K562 (cell line): Measurements from ENCODE around the gene OSM. TPM values are rescaled to one million over a fixed set of nuclear protein-coding genes. Genes with fewer than 3 reads are reported as not detected.
A peak's percentile ranks its signal among the peaks of the same experiment; 100 is the strongest.

Experiments used
- ATAC-seq: fragments of 200-7000 bp; cut with Tn5 transposase; 3 replicates; pipeline ENCODE4 v1.9.1; 2020; ENCODE audit warnings: moderate library complexity
- Bru-seq: library from RNA; stranded (reverse); fragments of 400-500 nt; gene quantifications from one replicate; lab custom pipeline; 2021; lab: Mats Ljungman, UMichigan
- BruChase-seq, 2 experiments: library from RNA; stranded (reverse); fragments of 400-500 nt; gene quantifications; one replicate each; lab custom pipeline; 2021; lab: Mats Ljungman, UMichigan
- BruUV-seq: library from RNA; stranded (reverse); fragments of 400-500 nt; replicated peaks from 2 replicates; lab custom pipeline; 2021; lab: Mats Ljungman, UMichigan
- CTCF ChIA-PET: fragments of 300-600 bp; formaldehyde crosslinking; extraction: SDS; loops from one replicate; lab custom pipeline; 2021; ENCODE audit warnings: low intra/inter-chr PET ratio; lab: Yijun Ruan, JAX
- POLR2A ChIA-PET: fragments of 300-600, 350-650 bp; sonication (Branson Sonifier 250); formaldehyde crosslinking; extraction: SDS; loops from one replicate; lab custom pipeline; 2021; ENCODE audit warnings: antibody characterized with exemption, inconsistent platforms; lab: Yijun Ruan, JAX
- DNase-seq, 4 experiments: peaks; one replicate each; pipeline versions ENCODE4 v3.0.0 to v3.0.0-alpha.2; 2011 to 2018; ENCODE audit warnings: low spot score in 3 of 4, mixed read lengths in 3 of 4; ENCODE audit errors: extremely low read depth in 1 of 4
- FAIRE-seq: peaks from 2 replicates; lab custom pipeline; 2011; peaks lifted over from hg19 to GRCh38; lab: Jason Lieb, UNC
- H2AFZ ChIP-seq: 2 replicates; pipeline ENCODE4 v1.6.0; 2011; ENCODE audit warnings: low read depth, low read length, control low read depth, inconsistent platforms
- H3K27ac ChIP-seq: fragments of 200-600 bp; 3 replicates; pipeline ENCODE4 v1.8.0; 2011; ENCODE audit warnings: low read depth, mild to moderate bottlenecking, control low read depth, inconsistent platforms, low read length, moderate library complexity, mixed read lengths; ENCODE audit errors: extremely low read depth
- H3K27me3 ChIP-seq, 2 experiments: fragments of 300-600 bp in 1 of 2; 2 replicates in 1 of 2; 3 replicates in 1 of 2; pipeline versions ENCODE4 v1.6.0 to v1.8.0; 2011; ENCODE audit warnings: inconsistent platforms in 2 of 2, low read length in 2 of 2, mild to moderate bottlenecking in 1 of 2, mixed read lengths in 1 of 2, moderate library complexity in 1 of 2; ENCODE audit not compliant: control insufficient read depth in 2 of 2, insufficient read depth in 2 of 2
- H3K36me3 ChIP-seq: fragments of 300-600 bp; 3 replicates; pipeline ENCODE4 v1.8.0; 2011; ENCODE audit warnings: mild to moderate bottlenecking, low read length, inconsistent platforms; ENCODE audit not compliant: control insufficient read depth, insufficient read depth
- H3K4me1 ChIP-seq, 2 experiments: fragments of 200-600 bp in 1 of 2; replicated peaks in 1 of 2; 2 replicates in 1 of 2; 3 replicates in 1 of 2; pipeline versions ENCODE4 v1.5.1 to v1.8.0; 2011; ENCODE audit warnings: inconsistent platforms in 2 of 2, low read length in 2 of 2, mild to moderate bottlenecking in 1 of 2, mixed read lengths in 1 of 2, moderate library complexity in 1 of 2; ENCODE audit not compliant: control insufficient read depth in 2 of 2, insufficient read depth in 2 of 2
- H3K4me2 ChIP-seq: 2 replicates; pipeline ENCODE4 v1.6.1; 2011; ENCODE audit warnings: low read length, control low read depth, inconsistent platforms, mixed read lengths; ENCODE audit not compliant: insufficient read depth
- H3K4me3 ChIP-seq: fragments of 200-600 bp; sonication (generic), shearing (Covaris generic); 2 replicates; pipeline ENCODE4 v1.5.1; 2016; ENCODE audit warnings: control low read depth, inconsistent platforms
- H3K79me2 ChIP-seq: fragments of 200-600 bp; 3 replicates; pipeline ENCODE4 v1.8.0; 2011; ENCODE audit warnings: low read length, inconsistent platforms; ENCODE audit not compliant: control insufficient read depth, insufficient read depth
- H3K9ac ChIP-seq, 2 experiments: 2 replicates each; pipeline versions ENCODE4 v1.6.0 to v1.6.1; 2011; ENCODE audit warnings: low read depth in 2 of 2, low read length in 2 of 2, control low read depth in 1 of 2, inconsistent platforms in 1 of 2, mild to moderate bottlenecking in 1 of 2, mixed read lengths in 1 of 2; ENCODE audit not compliant: insufficient read depth in 1 of 2
- H3K9me1 ChIP-seq: one replicate; pipeline ENCODE4 v1.6.0; 2011; ENCODE audit warnings: inconsistent platforms, mild to moderate bottlenecking, low read length, moderate library complexity; ENCODE audit not compliant: control insufficient read depth, insufficient read depth
- H3K9me3 ChIP-seq: replicated peaks from 2 replicates; pipeline ENCODE4 v1.5.1; 2011; ENCODE audit warnings: low read depth, low read length, inconsistent platforms; ENCODE audit not compliant: control insufficient read depth, insufficient read depth
- H4K20me1 ChIP-seq: replicated peaks from 2 replicates; pipeline ENCODE4 v1.6.1; 2011; ENCODE audit warnings: low read length, inconsistent platforms, mixed read lengths; ENCODE audit not compliant: control insufficient read depth, insufficient read depth
- ATF7 ChIP-seq: fragments of 450-650 bp; IDR thresholded peaks from 2 replicates; pipeline ENCODE4 v1.7.1; 2014; ENCODE audit warnings: mild to moderate bottlenecking, moderate library complexity
- BCOR ChIP-seq: fragments of 450-650 bp; IDR thresholded peaks from 2 replicates; pipeline ENCODE4 v1.6.1; 2016
- CEBPB ChIP-seq: fragments of 450-650 bp; IDR thresholded peaks from 2 replicates; pipeline ENCODE4 v1.6.1; 2016; ENCODE audit warnings: missing genetic modification characterization, missing compliant biosample characterization
- DNMT1 ChIP-seq: fragments of 450-650 bp; IDR thresholded peaks from 2 replicates; pipeline ENCODE4 v1.6.1; 2016; ENCODE audit warnings: antibody characterized with exemption, mild to moderate bottlenecking
- ELF2 ChIP-seq: fragments of 250-450 bp; sonication (Bioruptor Pico); IDR thresholded peaks from 2 replicates; pipeline ENCODE4 v1.5.0; 2021; ENCODE audit warnings: mild to moderate bottlenecking
- HDAC8 ChIP-seq: fragments of 450-650 bp; IDR thresholded peaks from 2 replicates; pipeline ENCODE4 v1.6.1; 2016; ENCODE audit warnings: mild to moderate bottlenecking, missing genetic modification characterization, moderate library complexity, missing compliant biosample characterization
- IFI16 ChIP-seq: fragments of 250-450 bp; sonication (Bioruptor Pico); IDR thresholded peaks from 2 replicates; pipeline ENCODE4 v2.1.2; 2022; ENCODE audit warnings: mild to moderate bottlenecking, inconsistent platforms
- MYNN ChIP-seq, 2 experiments: sonication (generic); formaldehyde crosslinking in 1 of 2; IDR thresholded peaks; 2 replicates each; pipeline versions ENCODE4 v1.5.0 to v1.6.1; 2016 to 2020; ENCODE audit warnings: antibody characterized with exemption in 1 of 2, missing genetic modification reagents in 1 of 2
- POLR2AphosphoS5 ChIP-seq: IDR thresholded peaks from 2 replicates; pipeline ENCODE4 v1.6.1; 2011; ENCODE audit warnings: mild to moderate bottlenecking, low read depth, low read length, moderate library complexity; ENCODE audit not compliant: control insufficient read depth, insufficient read depth
- PPARD ChIP-seq: fragments of 250-450 bp; sonication (Bioruptor Pico); IDR thresholded peaks from 2 replicates; pipeline ENCODE4 v1.8.0; 2022; ENCODE audit warnings: inconsistent platforms, mild to moderate bottlenecking, moderate library complexity
- PURB ChIP-seq: sonication (generic); formaldehyde crosslinking; IDR thresholded peaks from 2 replicates; pipeline ENCODE4 v1.9.0; 2021; ENCODE audit warnings: low read depth, mild to moderate bottlenecking, missing genetic modification reagents
- RCOR1 ChIP-seq, 2 experiments: IDR thresholded peaks; 2 replicates each; pipeline ENCODE4 v1.6.1; 2012; ENCODE audit warnings: low read depth in 2 of 2, low read length in 2 of 2, borderline replicate concordance in 1 of 2, improper control_type of control experiment in 1 of 2
- SMARCA5 ChIP-seq: fragments of 450-650 bp; IDR thresholded peaks from 2 replicates; pipeline ENCODE4 v1.6.1; 2016
- TRIM28 ChIP-seq: fragments of 450-650 bp; IDR thresholded peaks from 2 replicates; pipeline ENCODE4 v1.6.1; 2017
- ZBTB17 ChIP-seq: fragments of 450-650 bp; formaldehyde crosslinking; IDR thresholded peaks from 2 replicates; pipeline ENCODE4 v1.4.0; 2020; ENCODE audit warnings: mild to moderate bottlenecking
- ZNF121 ChIP-seq: sonication (generic); formaldehyde crosslinking; conservative IDR thresholded peaks from 2 replicates; pipeline ENCODE4 v1.8.0; 2022; ENCODE audit warnings: missing genetic modification reagents
- WGBS: fragments of 100-300 bp; shearing (Covaris generic); methylation state at CpG from one replicate; pipeline ENCODE4 v1.1.6; 2016; ENCODE audit warnings: low coverage, mixed read lengths; ENCODE audit not compliant: insufficient coverage; ENCODE audit errors: missing lambda C conversion rate; 5-methylcytosine and 5-hydroxymethylcytosine counted together
- in situ Hi-C: fragments of 300-500 bp; cut with MboI; formaldehyde crosslinking; loops from 4 replicates; pipeline ENCODE4 v1.15.0; 2018; ENCODE audit warnings: inconsistent platforms, mixed read lengths
- intact Hi-C: fragments of 100-400 bp; cut with micrococcal nuclease; formaldehyde crosslinking; loops from 2 replicates; pipeline ENCODE4 v1.14.2; 2022
- long read RNA-seq, 3 experiments: library from polyadenylated mRNA in 2 of 3; library from RNA in 1 of 3; unstranded in 2 of 3; stranded (forward) in 1 of 3; transcript quantifications; one replicate each; pipeline ENCODE4 v2.0.0, GENCODE V29; 2019 to 2022
- polyA minus RNA-seq, 3 experiments: library from RNA; depleted of rRNA, polyadenylated mRNA; stranded (reverse); fragments of >200 nt; gene quantifications; 2 replicates each; pipeline ENCODE4 v1.2.3, GENCODE V29; 2011
- polyA plus RNA-seq, 8 experiments: library from polyadenylated mRNA; depleted of rRNA in 4 of 8; stranded (reverse) in 5 of 8; unstranded in 3 of 8; fragments of >200 nt; fragmentation: Nextera tagmentation in 2 of 8; fragmentation: Illumina TruSeq in 1 of 8; extraction: Ambion mirVana in 2 of 8; extraction: Trizol in 1 of 8; gene quantifications; 2 replicates each; pipeline versions ENCODE4 v1.2.1 to v1.2.3, GENCODE V29; 2011 to 2014; ENCODE audit warnings: inconsistent platforms in 1 of 8, missing spikeins in 1 of 8
- total RNA-seq, 7 experiments: library from RNA; depleted of rRNA in 6 of 7; stranded (reverse); fragments of >200 nt in 6 of 7; fragmentation: Illumina TruSeq in 2 of 7; extraction: Trizol in 2 of 7; gene quantifications; 2 replicates each; pipeline versions ENCODE4 v1.2.1 to v1.2.3, GENCODE V29; 2011 to 2021; ENCODE audit warnings: low replicate concordance in 1 of 7
- TF ChIP-seq, protein P1 (sequence below): fragments of 250-450 bp; sonication (Bioruptor Pico); IDR thresholded peaks from 2 replicates; pipeline ENCODE4 v1.6.1; 2021; ENCODE audit warnings: mild to moderate bottlenecking
- TF ChIP-seq, protein P2 (sequence below): sonication (generic); formaldehyde crosslinking; IDR thresholded peaks from 2 replicates; pipeline ENCODE4 v1.5.0; 2020; ENCODE audit warnings: missing genetic modification reagents

The OSM gene
- total RNA-seq (2011; cell fraction: chromatin; rRNA removed; ENCODE audit: low replicate concordance): 1.8 and 2.3 TPM in 2 replicates
- 1.0 and 1.2 TPM in 2 replicates for total RNA-seq (2011; cell fraction: nucleolus; rRNA removed)
- 0.73 and 1.8 TPM in 2 replicates for total RNA-seq (2011; cell fraction: nucleoplasm; rRNA removed)
- total RNA-seq (2014; rRNA removed) (not detected in 2 replicates), total RNA-seq (2014; rRNA removed; fragmentation: Illumina TruSeq; extraction: Trizol) (not detected in 2 replicates), total RNA-seq (2015; rRNA removed; fragmentation: Illumina TruSeq; extraction: Trizol) (not detected in 2 replicates), total RNA-seq (2021) (not detected in 2 replicates), polyA plus RNA-seq (2011; rRNA removed) (0.08 and 0.22 TPM in 2 replicates), polyA plus RNA-seq (2014; fragmentation: Illumina TruSeq; extraction: Trizol) (not detected in 2 replicates), polyA plus RNA-seq (2014; fragmentation: Nextera tagmentation; extraction: Ambion mirVana) (not detected), polyA plus RNA-seq (2014; rRNA removed) (not detected in 2 replicates), polyA minus RNA-seq (2011; rRNA and poly(A)+ RNA removed) (not detected in 2 replicates), Bru-seq, nascent RNA (percentile 19 among the genes with signal in this experiment), BruChase-seq, experiment 1, labeled RNA remaining after a 2-hour chase (percentile 20 among the genes with signal in this experiment), BruChase-seq, experiment 2, labeled RNA remaining after a 6-hour chase (percentile 24 among the genes with signal in this experiment)
- 0.04 and 0.06 TPM in 2 replicates for polyA plus RNA-seq (2011; cell fraction: cytosol; rRNA removed)
- 0.24 and 1.6 TPM in 2 replicates for polyA plus RNA-seq (2011; cell fraction: nucleus; rRNA removed)
- not detected in 2 replicates for polyA plus RNA-seq (2012)
- not detected in 2 replicates for polyA minus RNA-seq (2011; cell fraction: cytosol; rRNA and poly(A)+ RNA removed)
- 0.13 TPM in 1 of 2 replicates, not detected in the other for polyA minus RNA-seq (2011; cell fraction: nucleus; rRNA and poly(A)+ RNA removed)
- long read RNA-seq, experiment 1: 0 reads
- long read RNA-seq, experiment 2: 0 reads
- long read RNA-seq, experiment 3: 0 reads

GRCh38 chr22:30266445-30267381, at the start of gene OSM:
TSS of gene OSM (minus strand) at chr22:30266851. CDS start at chr22:30266799, 52 bp downstream.
- Histone ChIP-seq H3K4me2 (no peak within 1 kb of the TSS), H3K9ac (0 out of 4 replicates have a peak within 1 kb of the TSS, but pooled peaks of 1 of the 2 experiments have one; percentile 35), H3K4me1 (peaks cover 2 to 53% of the 10 kb centered on the region in 2 experiments; a peak in 4 of 5 replicates), H3K9me3 (no peaks in the 10 kb centered on the region), H4K20me1 (no peaks in the 10 kb centered on the region; the same call in 1 of the 2 replicates), H3K4me3 (no peak within 1 kb of the TSS), H3K9me1 (no peaks in the 10 kb centered on the region), H3K27me3 (no peaks in the 10 kb centered on the region), H3K79me2 (no peaks in the 10 kb centered on the region), H2AFZ (peak within 1 kb of the TSS; percentile 51; the same call in 1 of the 2 replicates), H3K36me3 (no peaks in the 10 kb centered on the region), H3K27ac (no peak within 1 kb of the TSS)
- DNase-seq: no peak
- FAIRE-seq: no peak
- intact Hi-C loops (no loop called here), in situ Hi-C loops (loop anchor here (5.0 kb wide), 1 partner anchor 126 kb away; no protein-coding TSS in a partner anchor)
- ChIA-PET CTCF (interaction anchor here (0.7 kb wide), 1 partner anchor 155 kb away, joined by 7 read pairs; no protein-coding TSS in a partner anchor), POLR2A (no interaction called here)
- WGBS: 55% methylated on average over 9 of the region's 35 CpGs
- ATAC-seq: no peak
- BruUV-seq: no TSS peak
- TF ChIP-seq ZBTB17 (CRISPR knock-in tag) (no peak), DNMT1 (no peak), BCOR (peak; percentile 91), ATF7 (peak; percentile 54), ELF2 (no peak), PPARD (no peak), HDAC8 (tag) (no peak), MYNN (IDR thresholded peaks at IDR 0.05) (no peak), MYNN (CRISPR knock-in tag; IDR thresholded peaks at IDR 0.05) (no peak), POLR2AphosphoS5 (no peak), PURB (CRISPR knock-in tag) (no peak), SMARCA5 (peak; percentile 96), ZNF121 (CRISPR knock-in tag) (no peak), IFI16 (CRISPR knock-in tag) (no peak), RCOR1 (IDR thresholded peaks at IDR 0.05; ENCODE audit: borderline replicate concordance in 1 of 2, low read depth in 2 of 2, low read length in 2 of 2) (peak in 1 of 2 experiments; percentile 12; a peak in 1 of 4 replicates), CEBPB (tag) (no peak), TRIM28 (no peak)
- TF ChIP-seq, protein P1, sequence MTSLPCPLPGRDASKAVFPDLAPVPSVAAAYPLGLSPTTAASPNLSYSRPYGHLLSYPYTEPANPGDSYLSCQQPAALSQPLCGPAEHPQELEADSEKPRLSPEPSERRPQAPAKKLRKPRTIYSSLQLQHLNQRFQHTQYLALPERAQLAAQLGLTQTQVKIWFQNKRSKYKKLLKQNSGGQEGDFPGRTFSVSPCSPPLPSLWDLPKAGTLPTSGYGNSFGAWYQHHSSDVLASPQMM (CRISPR knock-in tag): no peak
- TF ChIP-seq, protein P2, sequence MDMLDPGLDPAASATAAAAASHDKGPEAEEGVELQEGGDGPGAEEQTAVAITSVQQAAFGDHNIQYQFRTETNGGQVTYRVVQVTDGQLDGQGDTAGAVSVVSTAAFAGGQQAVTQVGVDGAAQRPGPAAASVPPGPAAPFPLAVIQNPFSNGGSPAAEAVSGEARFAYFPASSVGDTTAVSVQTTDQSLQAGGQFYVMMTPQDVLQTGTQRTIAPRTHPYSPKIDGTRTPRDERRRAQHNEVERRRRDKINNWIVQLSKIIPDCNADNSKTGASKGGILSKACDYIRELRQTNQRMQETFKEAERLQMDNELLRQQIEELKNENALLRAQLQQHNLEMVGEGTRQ: no peak
